Sigmoid colon (tissue), 4 donors: Measurements from ENCODE around the gene STOX2.

Source experiments
- CTCF ChIP-seq, 4 experiments: fragments of 450-650 bp in 3 of 4; fragments of 200-600 bp in 1 of 4; IDR thresholded peaks; one replicate each; pipeline ENCODE4 v1.5.1; 2016 to 2019; ENCODE audit warnings: antibody characterized with exemption in 4 of 4, mild to moderate bottlenecking in 3 of 4, moderate library complexity in 2 of 4
- POLR2A ChIP-seq, 2 donors: fragments of 450-650 bp; IDR thresholded peaks; one replicate each; pipeline ENCODE4 v1.6.1; 2016; ENCODE audit warnings: antibody characterized with exemption in 2 of 2, mild to moderate bottlenecking in 2 of 2, moderate library complexity in 2 of 2
- POLR2AphosphoS5 ChIP-seq, 4 donors: sonication (generic); formaldehyde crosslinking; IDR thresholded peaks; one replicate each; pipeline ENCODE4 v1.6.1; 2017; ENCODE audit warnings: antibody characterized with exemption in 4 of 4

- TF ChIP-seq POLR2A (IDR thresholded peaks at IDR 0.05) (no peak), CTCF (IDR thresholded peaks at IDR 0.05) (no peak), POLR2AphosphoS5 (IDR thresholded peaks at IDR 0.05) (no peak)
Observed at GRCh38 chr4:183903021-183903760, 1.9 kb upstream of the STOX2 start.
